ENCODE measurements around the gene RETN. TPM values are rescaled to one million over a fixed set of nuclear protein-coding genes. Genes with fewer than 3 reads are reported as not detected.

RETN gene
- total and polyA plus RNA-seq, 2 experiments from 2014 or later: not detected

DNA sequence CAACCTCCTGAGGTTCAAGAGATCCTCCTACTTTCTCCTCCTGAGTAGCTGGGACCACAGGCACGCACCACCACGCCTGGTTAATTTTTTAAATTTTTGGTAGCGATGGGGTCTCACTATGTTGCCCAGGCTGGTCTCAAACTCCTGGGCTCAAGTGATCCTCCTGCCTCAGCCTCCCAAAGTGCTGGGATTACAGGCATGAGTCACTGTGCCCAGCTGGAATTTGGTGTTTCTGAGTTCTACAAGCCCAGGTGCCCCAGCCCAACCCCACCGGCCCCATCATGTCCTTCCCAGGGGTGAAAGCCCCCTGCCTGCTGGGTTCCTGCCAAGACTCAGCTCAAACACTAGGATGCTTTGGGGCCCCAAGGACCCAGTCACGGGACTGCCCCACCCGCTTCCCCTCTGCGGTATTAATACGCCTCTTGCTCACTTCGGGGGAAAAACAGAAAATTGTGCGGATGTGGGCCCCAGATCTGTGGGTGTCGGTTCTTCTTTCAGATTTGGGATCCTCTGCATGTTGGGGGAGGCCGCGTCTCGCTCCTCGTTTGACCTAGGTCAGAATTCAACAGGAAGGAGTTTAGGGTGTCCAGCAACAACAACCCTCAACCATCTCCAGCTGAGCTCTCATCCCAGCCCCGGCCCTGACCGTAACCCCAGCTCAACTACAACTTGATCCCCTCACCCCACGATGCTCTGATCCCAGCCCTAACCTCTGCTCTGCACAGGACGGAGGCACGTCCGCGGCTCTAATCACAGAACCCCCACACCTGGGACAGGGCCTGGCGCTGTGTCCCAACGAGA is 36.7 kb downstream of the RETN start:
- no peaks in the 10 kb centered on the region for H3K79me2 ChIP-seq (ENCODE audit: insufficient read depth)
- TF ChIP-seq EZH2 (IDR thresholded peaks at IDR 0.05; ENCODE audit: insufficient read depth, poor library complexity, severe bottlenecking): no peak
- no peak for TF ChIP-seq EZH2phosphoT487 (IDR thresholded peaks at IDR 0.05; ENCODE audit: insufficient read depth, low read depth)
- WGBS, 2 experiments (ENCODE audit: low coverage in 1 of 2, low lambda C conversion rate in 2 of 2, missing lambda C conversion rate in 2 of 2): 44 to 45% methylated on average over 24 of the region's 24 CpGs

DNA sequence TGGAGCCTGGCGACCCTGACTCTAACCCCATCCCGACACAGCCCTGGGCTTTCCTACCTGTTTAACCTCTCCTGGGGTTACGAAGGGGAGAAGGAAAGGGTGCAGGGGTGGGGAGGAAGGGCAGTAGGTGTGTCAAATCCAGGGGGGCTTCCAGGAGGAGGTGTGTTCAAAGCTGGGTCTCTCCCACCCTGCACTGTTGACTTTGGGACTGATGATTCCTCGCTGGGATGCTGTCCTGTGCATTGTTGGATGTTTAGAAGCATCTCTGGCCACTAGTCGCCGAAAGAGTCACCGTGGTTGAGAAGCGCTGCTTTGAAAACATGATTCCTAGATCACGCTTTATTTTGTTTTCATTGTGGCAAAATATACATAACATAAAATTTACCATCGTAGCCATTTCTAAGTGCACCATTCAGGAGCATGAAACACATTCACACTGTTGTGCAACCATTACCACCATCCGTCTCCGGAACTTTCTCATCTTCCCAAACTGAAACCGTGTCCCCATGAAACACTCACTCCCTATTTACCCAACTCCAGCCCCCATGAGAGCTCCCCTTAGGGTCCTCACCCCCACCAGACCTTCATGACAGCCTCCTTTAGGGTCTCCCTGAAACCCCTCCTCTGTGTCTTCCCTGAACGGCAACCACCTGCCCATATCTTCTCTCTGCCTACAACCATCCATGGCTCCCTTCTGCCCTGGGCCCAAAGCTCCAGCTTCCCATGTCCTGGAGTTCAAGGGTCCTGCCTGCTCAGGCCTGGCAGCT is 37.5 kb downstream of the RETN start:
- 66 to 68% methylated on average over 14 of the region's 14 CpGs for WGBS, 2 experiments (ENCODE audit: low coverage in 1 of 2, low lambda C conversion rate in 2 of 2, missing lambda C conversion rate in 2 of 2)
- Histone ChIP-seq H3K4me1 (ENCODE audit: insufficient read depth) (no peaks in the 10 kb centered on the region), H3K79me2 (ENCODE audit: insufficient read depth) (no peaks in the 10 kb centered on the region), H3K4me3 (no peak overlapping the region), H3K4me2 (ENCODE audit: unreplicated experiment) (no peak overlapping the region), H2AFZ (no peak overlapping the region), H4K20me1 (ENCODE audit: insufficient read depth) (no peaks in the 10 kb centered on the region), H3F3A (ENCODE audit: insufficient read depth) (no peaks in the 10 kb centered on the region), H3K27ac (no peak overlapping the region), H3K9me2 (ENCODE audit: insufficient read depth) (no peaks in the 10 kb centered on the region), H3K36me3 (ENCODE audit: low read depth) (no peaks in the 10 kb centered on the region), H3K9me3 (ENCODE audit: low read depth) (no peaks in the 10 kb centered on the region), H3K9ac (no peak overlapping the region), H3K27me3 (replicated peaks; ENCODE audit: insufficient read depth) (no peaks in the 10 kb centered on the region)
- TF ChIP-seq EZH2 (IDR thresholded peaks at IDR 0.05; ENCODE audit: insufficient read depth, poor library complexity, severe bottlenecking) (no peak), EZH2phosphoT487 (IDR thresholded peaks at IDR 0.05; ENCODE audit: insufficient read depth, low read depth) (no peak)
- DNase-seq: no peak
- in situ Hi-C loops (cut with MboI): no loop called here

More for the DNA sequence above, 36.7 kb downstream of the RETN start:
- no peaks in the 10 kb centered on the region for H3K9me3 ChIP-seq (ENCODE audit: low read depth)
- H3K4me1 ChIP-seq (ENCODE audit: insufficient read depth): no peaks in the 10 kb centered on the region
- in situ Hi-C loops (cut with MboI): no loop called here
- H3K4me3 ChIP-seq: no peak overlapping the region
- no peak for DNase-seq
- no peaks in the 10 kb centered on the region for H4K20me1 ChIP-seq (ENCODE audit: insufficient read depth)
- H3K9ac ChIP-seq: no peak overlapping the region
- no peak overlapping the region for H3K4me2 ChIP-seq (ENCODE audit: unreplicated experiment)
- H3K9me2 ChIP-seq (ENCODE audit: insufficient read depth): no peaks in the 10 kb centered on the region
- H3K27ac ChIP-seq: no peak overlapping the region
- H3K27me3 ChIP-seq (replicated peaks; ENCODE audit: insufficient read depth): no peaks in the 10 kb centered on the region
- no peak overlapping the region for H2AFZ ChIP-seq
- H3K36me3 ChIP-seq (ENCODE audit: low read depth): no peaks in the 10 kb centered on the region
- no peaks in the 10 kb centered on the region for H3F3A ChIP-seq (ENCODE audit: insufficient read depth)

GRCh38 chr19:7706955-7707456 is 38.2 kb downstream of the RETN start:
- Histone ChIP-seq H3K9me2 (ENCODE audit: insufficient read depth) (no peaks in the 10 kb centered on the region), H3K27ac (no peak overlapping the region), H3K9ac (no peak overlapping the region), H3K27me3 (replicated peaks; ENCODE audit: insufficient read depth) (no peaks in the 10 kb centered on the region), H3K4me3 (no peak overlapping the region), H3K79me2 (ENCODE audit: insufficient read depth) (no peaks in the 10 kb centered on the region), H3K36me3 (ENCODE audit: low read depth) (no peaks in the 10 kb centered on the region), H2AFZ (no peak overlapping the region), H3K4me1 (ENCODE audit: insufficient read depth) (no peaks in the 10 kb centered on the region), H3K4me2 (ENCODE audit: unreplicated experiment) (no peak overlapping the region), H4K20me1 (ENCODE audit: insufficient read depth) (no peaks in the 10 kb centered on the region), H3F3A (ENCODE audit: insufficient read depth) (no peaks in the 10 kb centered on the region), H3K9me3 (ENCODE audit: low read depth) (no peaks in the 10 kb centered on the region)
- DNase-seq: no peak
- WGBS, 2 experiments (ENCODE audit: low coverage in 1 of 2, low lambda C conversion rate in 2 of 2, missing lambda C conversion rate in 2 of 2): 42 to 45% methylated on average over 8 of the region's 8 CpGs
- in situ Hi-C loops (cut with MboI): no loop called here
- TF ChIP-seq EZH2 (IDR thresholded peaks at IDR 0.05; ENCODE audit: insufficient read depth, poor library complexity, severe bottlenecking) (no peak), EZH2phosphoT487 (IDR thresholded peaks at IDR 0.05; ENCODE audit: insufficient read depth, low read depth) (no peak)

DNA sequence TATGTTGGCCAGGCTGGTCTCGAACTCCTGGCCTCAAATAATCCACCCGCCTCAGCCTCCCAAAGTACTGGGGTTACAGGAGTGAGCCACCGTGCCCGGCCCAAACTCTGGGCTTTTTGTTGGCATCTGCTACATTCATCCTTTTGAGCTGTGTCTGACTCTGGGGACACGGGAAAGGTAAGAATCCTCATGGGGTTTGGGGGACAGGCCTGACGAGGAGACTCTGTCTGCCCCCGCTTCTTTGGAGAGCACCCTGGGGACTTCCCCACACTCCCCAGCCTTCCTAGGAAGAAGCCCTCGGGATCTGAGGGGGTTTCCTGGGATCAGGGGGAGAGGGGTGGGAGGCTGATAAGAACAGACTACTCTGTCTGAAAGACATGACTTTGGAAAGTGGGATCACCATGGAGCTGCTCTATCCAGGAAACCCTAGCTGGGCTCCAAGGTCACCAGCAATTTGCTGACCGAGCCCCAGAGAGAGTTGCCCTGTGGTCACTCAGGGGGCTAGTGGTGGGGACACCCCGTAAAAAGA is 41.1 kb downstream of the RETN start:
- H3K9me3 ChIP-seq (ENCODE audit: low read depth): no peaks in the 10 kb centered on the region
- H3K27ac ChIP-seq: no peak overlapping the region
- no peak for DNase-seq
- H4K20me1 ChIP-seq (ENCODE audit: insufficient read depth): no peaks in the 10 kb centered on the region
- H2AFZ ChIP-seq: no peak overlapping the region
- H3K4me3 ChIP-seq: no peak overlapping the region
- no peaks in the 10 kb centered on the region; the same call in 1 of the 2 replicates for H3K27me3 ChIP-seq (replicated peaks; ENCODE audit: insufficient read depth)
- H3K4me2 ChIP-seq (ENCODE audit: unreplicated experiment): no peak overlapping the region
- no peaks in the 10 kb centered on the region for H3K4me1 ChIP-seq (ENCODE audit: insufficient read depth)
- H3F3A ChIP-seq (ENCODE audit: insufficient read depth): no peaks in the 10 kb centered on the region
- WGBS, 2 experiments (ENCODE audit: low coverage in 1 of 2, low lambda C conversion rate in 2 of 2, missing lambda C conversion rate in 2 of 2): 38 to 54% methylated on average over 7 to 10 of the region's 10 CpGs
- TF ChIP-seq EZH2phosphoT487 (IDR thresholded peaks at IDR 0.05; ENCODE audit: insufficient read depth, low read depth) (no peak), EZH2 (IDR thresholded peaks at IDR 0.05; ENCODE audit: insufficient read depth, poor library complexity, severe bottlenecking) (no peak)
- no peaks in the 10 kb centered on the region for H3K79me2 ChIP-seq (ENCODE audit: insufficient read depth)
- H3K36me3 ChIP-seq (ENCODE audit: low read depth): no peaks in the 10 kb centered on the region
- no peaks in the 10 kb centered on the region for H3K9me2 ChIP-seq (ENCODE audit: insufficient read depth)
- in situ Hi-C loops (cut with MboI): no loop called here
- no peak overlapping the region for H3K9ac ChIP-seq
